SK-N-SH treated with all-trans-retinoic acid at 6 μM for 48 hours (cell line): ENCODE data around the gene TREX2.

Experiments
- ATAC-seq: fragments of 200-7000 bp; cut with Tn5 transposase; 3 replicates; pipeline ENCODE4 v1.9.1; 2020; ENCODE audit warnings: mild to moderate bottlenecking, moderate library complexity
- ARNTL ChIP-seq: fragments of 450-650 bp; formaldehyde crosslinking; IDR thresholded peaks from 2 replicates; pipeline ENCODE4 v1.5.0; 2020; ENCODE audit warnings: low read depth, mild to moderate bottlenecking, moderate library complexity, borderline replicate concordance
- BACH2 ChIP-seq: fragments of 250-450 bp; sonication (Bioruptor Pico); IDR thresholded peaks from 2 replicates; pipeline ENCODE4 v1.9.0; 2021; ENCODE audit warnings: mild to moderate bottlenecking, borderline replicate concordance
- CSDC2 ChIP-seq: fragments of 250-450 bp; sonication (Bioruptor Pico); IDR thresholded peaks from 2 replicates; pipeline ENCODE4 v1.5.0; 2020; ENCODE audit warnings: mild to moderate bottlenecking, moderate library complexity
- ESRRG ChIP-seq: fragments of 250-450 bp; sonication (Bioruptor Pico); IDR thresholded peaks from 2 replicates; pipeline ENCODE4 v1.6.1; 2021; ENCODE audit warnings: mild to moderate bottlenecking
- ISL1 ChIP-seq: fragments of 250-450 bp; sonication (Bioruptor Pico); IDR thresholded peaks from 2 replicates; pipeline ENCODE4 v2.1.2; 2022; ENCODE audit warnings: mild to moderate bottlenecking, moderate library complexity
- PPARA ChIP-seq: fragments of 250-450 bp; sonication (Bioruptor Pico); IDR thresholded peaks from 2 replicates; pipeline ENCODE4 v1.5.0; 2020; ENCODE audit warnings: mild to moderate bottlenecking, borderline replicate concordance
- RARB ChIP-seq: fragments of 250-450 bp; sonication (Bioruptor Pico); IDR thresholded peaks from 2 replicates; pipeline ENCODE4 v1.8.0; 2021; ENCODE audit warnings: mild to moderate bottlenecking, moderate library complexity
- TCF4 ChIP-seq: fragments of 250-450 bp; sonication (Bioruptor Pico); IDR thresholded peaks from 2 replicates; pipeline ENCODE4 v1.8.0; 2021; ENCODE audit warnings: mild to moderate bottlenecking, moderate library complexity, borderline replicate concordance
- ZC3H10 ChIP-seq: fragments of 250-450 bp; sonication (Bioruptor Pico); IDR thresholded peaks from 2 replicates; pipeline ENCODE4 v1.5.1; 2021; ENCODE audit warnings: mild to moderate bottlenecking, moderate library complexity
- ZFP3 ChIP-seq: fragments of 250-450 bp; sonication (Bioruptor Pico); IDR thresholded peaks from 2 replicates; pipeline ENCODE4 v1.5.0; 2020; ENCODE audit warnings: mild to moderate bottlenecking, moderate library complexity
- ZFP30 ChIP-seq: fragments of 450-650 bp; formaldehyde crosslinking; IDR thresholded peaks from 2 replicates; pipeline ENCODE4 v1.5.0; 2022; ENCODE audit warnings: mild to moderate bottlenecking, moderate library complexity
- ZNF565 ChIP-seq: fragments of 450-650 bp; formaldehyde crosslinking; conservative IDR thresholded peaks from 2 replicates; pipeline ENCODE4 v1.5.0; 2020; ENCODE audit warnings: low read depth, mild to moderate bottlenecking, moderate library complexity
- ZNF70 ChIP-seq: fragments of 450-650 bp; formaldehyde crosslinking; IDR thresholded peaks from 2 replicates; pipeline ENCODE4 v1.5.0; 2020; ENCODE audit warnings: mild to moderate bottlenecking, moderate library complexity
- ZNF8 ChIP-seq: fragments of 450-650 bp; formaldehyde crosslinking; IDR thresholded peaks from 2 replicates; pipeline ENCODE4 v1.5.0; 2020; ENCODE audit warnings: mild to moderate bottlenecking, moderate library complexity
- TF ChIP-seq, protein P1 (sequence below): fragments of 250-450 bp; sonication (Bioruptor Pico); IDR thresholded peaks from 2 replicates; pipeline ENCODE4 v1.5.0; 2020; ENCODE audit warnings: mild to moderate bottlenecking, moderate library complexity
- TF ChIP-seq, protein P2 (sequence below): fragments of 250-450 bp; sonication (Bioruptor Pico); IDR thresholded peaks from 2 replicates; pipeline ENCODE4 v1.5.1; 2020; ENCODE audit warnings: low read depth, mild to moderate bottlenecking, moderate library complexity
- TF ChIP-seq, protein P3 (sequence below): fragments of 250-450 bp; sonication (Bioruptor Pico); IDR thresholded peaks from 2 replicates; pipeline ENCODE4 v1.8.0; 2020; ENCODE audit warnings: mild to moderate bottlenecking, moderate library complexity, borderline replicate concordance
- TF ChIP-seq, protein P4 (sequence below): fragments of 250-450 bp; sonication (Bioruptor Pico); IDR thresholded peaks from 2 replicates; pipeline ENCODE4 v1.5.1; 2021; ENCODE audit warnings: mild to moderate bottlenecking, moderate library complexity
- TF ChIP-seq, protein P5 (sequence below): fragments of 250-450 bp; sonication (Bioruptor Pico); IDR thresholded peaks from 2 replicates; pipeline ENCODE4 v1.8.0; 2021; ENCODE audit warnings: low read depth, mild to moderate bottlenecking, moderate library complexity, borderline replicate concordance

TREX2 gene

DNA sequence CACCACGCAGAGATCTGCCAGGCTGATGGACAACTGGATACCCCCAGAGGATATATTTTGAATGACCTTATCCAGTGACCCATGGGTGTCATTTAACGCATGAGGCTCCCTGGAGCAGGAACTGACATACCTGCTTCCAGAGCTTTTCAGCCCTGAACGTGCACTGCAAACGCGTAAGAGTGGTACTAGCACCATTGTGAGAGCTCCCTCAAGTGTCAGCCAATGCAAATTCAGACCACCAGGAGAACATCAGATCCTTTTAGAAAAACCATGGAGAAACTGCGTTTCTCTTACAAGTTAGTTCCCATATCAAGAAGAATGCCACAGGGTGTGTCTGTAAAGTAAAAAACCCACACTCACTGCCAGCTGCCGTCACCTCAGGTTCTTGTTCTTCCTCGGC lies 7.3 kb downstream of the TREX2 start (continued):
- TF ChIP-seq TCF4 (CRISPR knock-in tag) (no peak), ESRRG (CRISPR knock-in tag) (no peak)
- TF ChIP-seq, protein P1, sequence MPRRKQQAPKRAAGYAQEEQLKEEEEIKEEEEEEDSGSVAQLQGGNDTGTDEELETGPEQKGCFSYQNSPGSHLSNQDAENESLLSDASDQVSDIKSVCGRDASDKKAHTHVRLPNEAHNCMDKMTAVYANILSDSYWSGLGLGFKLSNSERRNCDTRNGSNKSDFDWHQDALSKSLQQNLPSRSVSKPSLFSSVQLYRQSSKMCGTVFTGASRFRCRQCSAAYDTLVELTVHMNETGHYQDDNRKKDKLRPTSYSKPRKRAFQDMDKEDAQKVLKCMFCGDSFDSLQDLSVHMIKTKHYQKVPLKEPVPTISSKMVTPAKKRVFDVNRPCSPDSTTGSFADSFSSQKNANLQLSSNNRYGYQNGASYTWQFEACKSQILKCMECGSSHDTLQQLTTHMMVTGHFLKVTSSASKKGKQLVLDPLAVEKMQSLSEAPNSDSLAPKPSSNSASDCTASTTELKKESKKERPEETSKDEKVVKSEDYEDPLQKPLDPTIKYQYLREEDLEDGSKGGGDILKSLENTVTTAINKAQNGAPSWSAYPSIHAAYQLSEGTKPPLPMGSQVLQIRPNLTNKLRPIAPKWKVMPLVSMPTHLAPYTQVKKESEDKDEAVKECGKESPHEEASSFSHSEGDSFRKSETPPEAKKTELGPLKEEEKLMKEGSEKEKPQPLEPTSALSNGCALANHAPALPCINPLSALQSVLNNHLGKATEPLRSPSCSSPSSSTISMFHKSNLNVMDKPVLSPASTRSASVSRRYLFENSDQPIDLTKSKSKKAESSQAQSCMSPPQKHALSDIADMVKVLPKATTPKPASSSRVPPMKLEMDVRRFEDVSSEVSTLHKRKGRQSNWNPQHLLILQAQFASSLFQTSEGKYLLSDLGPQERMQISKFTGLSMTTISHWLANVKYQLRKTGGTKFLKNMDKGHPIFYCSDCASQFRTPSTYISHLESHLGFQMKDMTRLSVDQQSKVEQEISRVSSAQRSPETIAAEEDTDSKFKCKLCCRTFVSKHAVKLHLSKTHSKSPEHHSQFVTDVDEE (CRISPR knock-in tag), result no peak

DNA sequence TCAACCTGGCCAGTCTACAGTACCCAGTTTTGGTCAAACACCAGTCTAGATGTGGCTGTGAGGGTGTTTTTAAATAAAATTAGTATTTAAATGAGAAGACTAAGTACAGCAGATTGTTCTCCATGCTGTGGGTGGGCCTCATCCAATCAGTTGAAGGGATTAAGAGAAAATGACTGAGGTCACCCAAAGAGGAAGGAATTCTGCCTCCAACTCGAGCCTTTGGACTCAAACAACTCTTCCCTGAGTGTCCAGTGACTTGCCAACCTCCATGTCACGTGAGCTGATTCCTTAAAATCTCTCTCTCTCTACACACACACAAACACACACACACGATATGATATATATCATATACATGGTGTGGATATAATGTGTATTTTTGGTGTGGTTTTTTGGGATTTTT lies 10.0 kb downstream of the TREX2 start:
- no peak for ATAC-seq
- TF ChIP-seq ZNF70 (CRISPR knock-in tag) (no peak), CSDC2 (CRISPR knock-in tag) (no peak), ZNF8 (CRISPR knock-in tag) (no peak), ZC3H10 (CRISPR knock-in tag) (no peak), PPARA (CRISPR knock-in tag) (no peak), ZNF565 (no peak), ZFP3 (CRISPR knock-in tag) (no peak), BACH2 (CRISPR knock-in tag) (no peak), ISL1 (CRISPR knock-in tag) (no peak)
- TF ChIP-seq, protein P2, sequence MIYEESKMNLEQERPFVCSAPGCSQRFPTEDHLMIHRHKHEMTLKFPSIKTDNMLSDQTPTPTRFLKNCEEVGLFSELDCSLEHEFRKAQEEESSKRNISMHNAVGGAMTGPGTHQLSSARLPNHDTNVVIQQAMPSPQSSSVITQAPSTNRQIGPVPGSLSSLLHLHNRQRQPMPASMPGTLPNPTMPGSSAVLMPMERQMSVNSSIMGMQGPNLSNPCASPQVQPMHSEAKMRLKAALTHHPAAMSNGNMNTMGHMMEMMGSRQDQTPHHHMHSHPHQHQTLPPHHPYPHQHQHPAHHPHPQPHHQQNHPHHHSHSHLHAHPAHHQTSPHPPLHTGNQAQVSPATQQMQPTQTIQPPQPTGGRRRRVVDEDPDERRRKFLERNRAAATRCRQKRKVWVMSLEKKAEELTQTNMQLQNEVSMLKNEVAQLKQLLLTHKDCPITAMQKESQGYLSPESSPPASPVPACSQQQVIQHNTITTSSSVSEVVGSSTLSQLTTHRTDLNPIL, result no peak
- TF ChIP-seq, protein P1 (CRISPR knock-in tag), result no peak
- TF ChIP-seq, protein P3, sequence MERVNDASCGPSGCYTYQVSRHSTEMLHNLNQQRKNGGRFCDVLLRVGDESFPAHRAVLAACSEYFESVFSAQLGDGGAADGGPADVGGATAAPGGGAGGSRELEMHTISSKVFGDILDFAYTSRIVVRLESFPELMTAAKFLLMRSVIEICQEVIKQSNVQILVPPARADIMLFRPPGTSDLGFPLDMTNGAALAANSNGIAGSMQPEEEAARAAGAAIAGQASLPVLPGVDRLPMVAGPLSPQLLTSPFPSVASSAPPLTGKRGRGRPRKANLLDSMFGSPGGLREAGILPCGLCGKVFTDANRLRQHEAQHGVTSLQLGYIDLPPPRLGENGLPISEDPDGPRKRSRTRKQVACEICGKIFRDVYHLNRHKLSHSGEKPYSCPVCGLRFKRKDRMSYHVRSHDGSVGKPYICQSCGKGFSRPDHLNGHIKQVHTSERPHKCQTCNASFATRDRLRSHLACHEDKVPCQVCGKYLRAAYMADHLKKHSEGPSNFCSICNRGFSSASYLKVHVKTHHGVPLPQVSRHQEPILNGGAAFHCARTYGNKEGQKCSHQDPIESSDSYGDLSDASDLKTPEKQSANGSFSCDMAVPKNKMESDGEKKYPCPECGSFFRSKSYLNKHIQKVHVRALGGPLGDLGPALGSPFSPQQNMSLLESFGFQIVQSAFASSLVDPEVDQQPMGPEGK, result no peak
- TF ChIP-seq, all 23 proteins: peak for 0

DNA sequence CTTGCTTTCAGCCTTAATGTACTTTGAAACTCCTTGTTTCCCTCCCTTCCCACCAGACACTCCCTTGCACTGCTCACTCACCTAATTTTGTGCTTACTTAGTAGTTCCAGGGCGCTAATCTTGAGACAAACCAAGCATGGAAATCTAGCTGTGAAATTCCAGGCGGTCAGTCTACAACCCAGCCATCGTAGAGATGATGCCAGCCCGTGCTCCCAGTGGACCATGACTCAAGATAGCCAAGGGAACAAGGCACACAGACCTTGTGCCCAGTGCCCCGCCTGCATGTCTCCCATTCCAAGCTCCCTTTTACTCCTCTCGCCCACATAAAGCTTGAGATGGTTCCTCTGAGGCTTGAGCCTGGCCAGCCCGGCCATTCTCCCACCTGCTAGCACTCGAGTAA lies 11.1 kb downstream of the TREX2 start:
- TF ChIP-seq ARNTL (no peak), ZFP30 (CRISPR knock-in tag) (no peak), ISL1 (CRISPR knock-in tag) (no peak), ZNF70 (CRISPR knock-in tag) (no peak), ZNF565 (no peak), ZNF8 (CRISPR knock-in tag) (no peak)
- no peak for ATAC-seq

DNA sequence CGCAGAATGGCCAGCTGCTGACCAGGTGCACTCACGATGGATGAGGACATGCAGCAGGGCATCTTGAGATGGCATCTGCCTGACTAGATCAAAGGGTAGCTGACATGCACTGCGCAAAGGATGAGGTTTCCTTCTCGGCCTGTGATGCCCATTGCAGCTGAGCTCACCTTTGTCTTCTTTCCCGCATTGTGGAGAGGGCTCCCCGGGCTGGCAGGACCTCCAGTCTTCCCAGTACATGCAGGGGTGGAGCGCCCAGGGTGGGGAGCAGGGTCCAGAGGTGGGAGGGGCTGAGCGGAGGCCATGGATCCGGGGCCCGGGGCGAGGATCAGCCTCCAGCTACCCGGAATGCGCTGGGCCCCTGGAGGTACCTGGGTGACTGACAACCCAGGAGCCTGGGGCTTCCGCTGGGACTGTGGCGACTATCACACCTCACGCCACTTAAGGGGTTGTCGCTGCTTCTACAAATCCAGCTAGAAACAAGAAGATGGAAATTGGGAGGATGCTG lies 12.0 kb downstream of the TREX2 start:
- ATAC-seq, result no peak
- TF ChIP-seq, protein P1 (CRISPR knock-in tag), result no peak
- TF ChIP-seq ZNF565 (no peak), ZFP30 (CRISPR knock-in tag) (no peak), ZFP3 (CRISPR knock-in tag) (no peak), ZNF70 (CRISPR knock-in tag) (no peak), TCF4 (CRISPR knock-in tag) (no peak), RARB (CRISPR knock-in tag) (no peak), PPARA (CRISPR knock-in tag) (no peak)
- TF ChIP-seq, protein P4, sequence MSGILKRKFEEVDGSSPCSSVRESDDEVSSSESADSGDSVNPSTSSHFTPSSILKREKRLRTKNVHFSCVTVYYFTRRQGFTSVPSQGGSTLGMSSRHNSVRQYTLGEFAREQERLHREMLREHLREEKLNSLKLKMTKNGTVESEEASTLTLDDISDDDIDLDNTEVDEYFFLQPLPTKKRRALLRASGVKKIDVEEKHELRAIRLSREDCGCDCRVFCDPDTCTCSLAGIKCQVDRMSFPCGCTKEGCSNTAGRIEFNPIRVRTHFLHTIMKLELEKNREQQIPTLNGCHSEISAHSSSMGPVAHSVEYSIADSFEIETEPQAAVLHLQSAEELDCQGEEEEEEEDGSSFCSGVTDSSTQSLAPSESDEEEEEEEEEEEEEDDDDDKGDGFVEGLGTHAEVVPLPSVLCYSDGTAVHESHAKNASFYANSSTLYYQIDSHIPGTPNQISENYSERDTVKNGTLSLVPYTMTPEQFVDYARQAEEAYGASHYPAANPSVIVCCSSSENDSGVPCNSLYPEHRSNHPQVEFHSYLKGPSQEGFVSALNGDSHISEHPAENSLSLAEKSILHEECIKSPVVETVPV (CRISPR knock-in tag), result no peak
- TF ChIP-seq, protein P5, sequence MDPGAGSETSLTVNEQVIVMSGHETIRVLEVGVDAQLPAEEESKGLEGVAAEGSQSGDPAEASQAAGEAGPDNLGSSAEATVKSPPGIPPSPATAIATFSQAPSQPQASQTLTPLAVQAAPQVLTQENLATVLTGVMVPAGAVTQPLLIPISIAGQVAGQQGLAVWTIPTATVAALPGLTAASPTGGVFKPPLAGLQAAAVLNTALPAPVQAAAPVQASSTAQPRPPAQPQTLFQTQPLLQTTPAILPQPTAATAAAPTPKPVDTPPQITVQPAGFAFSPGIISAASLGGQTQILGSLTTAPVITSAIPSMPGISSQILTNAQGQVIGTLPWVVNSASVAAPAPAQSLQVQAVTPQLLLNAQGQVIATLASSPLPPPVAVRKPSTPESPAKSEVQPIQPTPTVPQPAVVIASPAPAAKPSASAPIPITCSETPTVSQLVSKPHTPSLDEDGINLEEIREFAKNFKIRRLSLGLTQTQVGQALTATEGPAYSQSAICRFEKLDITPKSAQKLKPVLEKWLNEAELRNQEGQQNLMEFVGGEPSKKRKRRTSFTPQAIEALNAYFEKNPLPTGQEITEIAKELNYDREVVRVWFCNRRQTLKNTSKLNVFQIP (CRISPR knock-in tag), result no peak
- TF ChIP-seq, protein P2, result no peak
